ENCODE measurements around the gene NMT1. TPM values are rescaled to one million over a fixed set of nuclear protein-coding genes. Genes with fewer than 3 reads are reported as not detected.

NMT1 gene
- total and polyA plus RNA-seq, 2 of the 13 experiments (the other 11 are each of a cell fraction or from before 2014, with no cell fraction given), result 75.7 to 142 TPM

GRCh38 chr17:45101883-45102811 is 41.0 kb downstream of the NMT1 start (continued):
- TF ChIP-seq ZNF564 (CRISPR knock-in tag; IDR thresholded peaks at IDR 0.05) (no peak), PHB2 (IDR thresholded peaks at IDR 0.05; ENCODE audit: partially characterized antibody) (no peak), HOXA9 (CRISPR knock-in tag; IDR thresholded peaks at IDR 0.05; ENCODE audit: borderline replicate concordance) (no peak), FOSL1 (CRISPR knock-in tag; IDR thresholded peaks at IDR 0.05; ENCODE audit: borderline replicate concordance) (peak; percentile 28; the same call in 1 of the 2 replicates), ARID4A (CRISPR knock-in tag; IDR thresholded peaks at IDR 0.05; ENCODE audit: borderline replicate concordance) (peak; percentile 68; the same call in 1 of the 2 replicates), ZNF550 (CRISPR knock-in tag; IDR thresholded peaks at IDR 0.05; ENCODE audit: borderline replicate concordance) (peak; percentile 57; the same call in 1 of the 2 replicates), POGK (CRISPR knock-in tag; conservative IDR thresholded peaks at IDR 0.05) (0 out of 2 replicates have a peak, but pooled peaks have one; percentile 61), KMT2A (CRISPR knock-in tag; IDR thresholded peaks at IDR 0.05) (0 out of 2 replicates have a peak, but pooled peaks have one; percentile 22), KDM4B (CRISPR knock-in tag; IDR thresholded peaks at IDR 0.05) (no peak), DNMT1 (CRISPR knock-in tag; IDR thresholded peaks at IDR 0.05) (no peak), ZNF274 (CRISPR knock-in tag; IDR thresholded peaks at IDR 0.05) (0 out of 2 replicates have a peak, but pooled peaks have one; percentile 21), MTA1 (CRISPR knock-in tag; IDR thresholded peaks at IDR 0.05; ENCODE audit: borderline replicate concordance) (no peak), ZNF704 (CRISPR knock-in tag; IDR thresholded peaks at IDR 0.05; ENCODE audit: borderline replicate concordance) (no peak), ZNF44 (CRISPR knock-in tag; IDR thresholded peaks at IDR 0.05) (peak; percentile 37; the same call in 1 of the 2 replicates), ZNF12 (CRISPR knock-in tag; IDR thresholded peaks at IDR 0.05) (no peak), ZNF839 (CRISPR knock-in tag; IDR thresholded peaks at IDR 0.05; ENCODE audit: borderline replicate concordance) (no peak), SP140L (CRISPR knock-in tag; IDR thresholded peaks at IDR 0.05; ENCODE audit: borderline replicate concordance) (no peak), THRA (CRISPR knock-in tag; IDR thresholded peaks at IDR 0.05; ENCODE audit: borderline replicate concordance) (peak; percentile 29; the same call in 1 of the 2 replicates), SATB2 (CRISPR knock-in tag; IDR thresholded peaks at IDR 0.05) (no peak)

All from HepG2 (cell line).